GM19328 (cell line): ENCODE measurements around the gene DNMT3B.

Experiments used
- ATAC-seq: cut with Tn5 transposase; IDR thresholded peaks from one replicate; pipeline ENCODE4 v1.9.1; 2021; ENCODE audit warnings: mild to moderate bottlenecking, moderate library complexity; ENCODE audit not compliant: unreplicated experiment

The DNMT3B gene

DNA sequence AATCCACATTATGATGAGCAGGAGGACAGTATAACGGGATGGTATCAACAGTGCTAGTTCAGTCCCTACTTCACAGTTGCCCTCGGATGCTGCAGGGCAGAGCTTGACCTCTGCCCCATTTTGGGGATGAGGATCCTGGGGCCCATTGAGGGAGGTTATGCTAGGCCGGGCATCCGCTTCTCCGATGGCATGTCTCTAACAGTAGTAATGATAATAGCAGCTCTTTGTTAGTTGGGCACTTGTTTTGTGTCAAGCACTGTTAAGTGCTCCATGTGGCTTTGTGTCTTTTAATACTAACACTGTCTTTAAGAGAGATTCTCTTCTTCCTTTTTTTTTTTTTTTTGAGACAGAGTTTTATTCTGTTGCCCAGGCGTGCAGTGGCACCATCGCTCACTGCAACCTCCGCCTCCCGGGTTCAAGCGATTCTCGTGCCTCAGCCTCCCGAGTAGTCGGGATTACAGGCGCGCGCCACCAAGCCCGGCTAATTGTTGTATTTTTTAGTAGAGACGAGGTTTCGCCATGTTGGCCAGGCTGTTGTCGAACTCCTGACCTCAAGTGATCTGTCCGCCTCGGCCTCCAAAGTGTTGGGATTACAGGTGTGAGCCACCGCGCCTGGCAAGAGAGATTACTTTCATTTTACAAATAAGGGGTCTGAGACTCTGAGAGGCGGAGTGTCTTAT, 58.7 kb downstream of the DNMT3B start:
- no peak for ATAC-seq

DNA sequence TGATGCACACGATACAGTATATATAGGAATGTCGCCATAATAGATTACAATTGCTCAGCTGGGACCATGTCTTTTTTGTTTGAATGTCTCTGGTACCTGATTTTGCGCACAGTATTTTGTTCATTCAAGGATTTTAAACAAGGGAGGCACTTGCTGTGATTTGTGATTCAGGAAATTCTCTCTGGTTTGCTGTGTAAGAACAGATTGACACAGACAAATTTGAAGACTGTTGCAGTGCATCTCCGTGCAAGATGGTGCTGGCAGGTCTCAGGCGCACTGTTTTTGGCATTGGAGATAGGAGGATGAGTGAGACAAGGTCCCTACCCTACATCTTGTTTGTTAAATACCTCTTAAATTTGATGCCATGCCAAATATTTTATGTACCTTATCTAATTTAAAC, 60.0 kb downstream of the DNMT3B start:
- ATAC-seq: no peak

DNA sequence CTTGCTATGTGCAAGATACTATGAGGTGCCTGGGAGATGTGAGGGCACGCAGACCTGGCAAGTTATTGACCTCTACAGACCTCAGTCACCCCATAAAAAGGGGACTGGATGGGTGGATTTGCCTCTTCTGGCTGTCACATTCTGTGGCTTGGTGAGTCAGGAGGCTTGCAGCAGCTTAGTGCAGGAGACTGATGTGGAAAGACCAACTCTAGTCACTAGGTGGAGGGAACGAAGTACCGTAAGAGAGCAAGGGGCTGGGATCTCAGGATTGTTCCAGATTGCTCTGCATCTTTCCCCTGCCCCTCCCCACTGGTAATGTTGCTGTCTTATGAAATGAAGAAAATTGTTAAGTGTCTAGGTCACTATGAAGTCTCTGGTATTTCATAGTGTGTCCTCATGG, 60.9 kb downstream of the DNMT3B start:
- ATAC-seq: no peak

DNA sequence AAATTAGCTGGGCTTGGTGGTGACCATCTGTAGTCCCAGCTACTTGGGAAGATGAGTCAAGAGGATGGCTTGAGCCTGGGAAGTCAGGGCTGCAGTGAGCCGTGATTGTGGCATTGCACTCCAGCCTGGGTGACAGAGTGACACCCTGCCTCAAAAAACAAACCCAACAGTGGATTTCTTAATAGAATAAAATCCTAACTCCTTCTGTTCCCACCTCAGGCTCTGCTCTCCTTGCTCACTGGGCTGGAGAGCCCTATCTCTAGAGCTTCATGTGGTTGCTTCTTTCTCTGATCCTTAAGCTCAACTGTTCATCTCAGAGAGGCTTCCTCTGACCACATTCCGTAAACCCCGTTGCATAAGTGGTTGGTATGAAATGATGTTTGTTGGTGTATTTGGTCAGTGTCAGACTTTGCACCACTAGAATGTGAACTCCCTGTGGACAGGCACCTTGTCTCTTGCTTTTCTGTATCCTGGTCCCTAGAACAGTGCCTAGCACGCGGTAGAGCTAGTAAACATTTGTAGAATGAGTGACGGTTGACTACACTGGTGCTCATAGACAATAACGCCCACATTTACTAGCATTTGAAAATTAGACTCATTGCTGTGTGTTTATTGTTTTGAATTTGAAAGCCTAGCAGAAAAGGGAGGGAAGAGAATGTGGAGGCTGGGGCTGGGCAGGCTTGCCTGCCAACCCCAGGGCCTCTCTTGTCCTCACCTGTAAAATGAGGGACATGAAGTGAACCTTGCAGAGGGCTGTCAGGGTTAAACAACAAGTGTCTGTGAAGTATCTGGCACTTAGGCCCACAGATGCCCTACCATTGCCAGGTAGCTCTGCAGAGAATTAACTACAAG, 61.8 kb downstream of the DNMT3B start:
- ATAC-seq: no peak

DNA sequence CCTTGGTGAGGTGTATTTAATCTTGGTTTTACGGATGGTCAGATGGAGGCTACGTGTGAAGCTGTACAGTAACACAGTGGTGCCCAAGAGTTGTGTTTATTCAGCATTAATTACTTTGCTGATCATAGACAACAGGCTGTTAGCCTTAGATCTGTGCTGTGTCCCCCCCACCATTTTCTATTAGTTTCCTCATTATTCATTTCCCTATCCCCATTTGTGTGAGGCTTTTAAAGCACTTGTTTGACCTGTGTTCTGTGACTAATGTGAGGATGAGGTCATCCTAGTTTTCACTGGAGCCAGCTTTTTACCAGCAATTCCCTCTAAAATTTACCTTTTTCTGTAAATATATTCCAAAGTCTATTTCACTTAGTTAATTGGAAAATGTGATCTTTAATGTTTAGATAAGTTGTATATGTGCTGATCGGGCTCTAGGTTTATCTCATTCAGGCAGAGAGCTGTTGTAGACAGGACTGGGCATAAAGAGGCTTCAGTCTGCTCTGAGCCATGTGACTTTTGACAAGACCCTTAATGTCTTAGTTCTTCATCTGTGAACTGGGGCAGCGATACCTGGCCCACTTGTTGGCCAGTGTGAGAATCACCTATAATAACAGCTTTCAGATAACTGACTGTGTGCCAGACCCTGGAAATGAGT, 66.0 kb downstream of the DNMT3B start:
- no peak for ATAC-seq

DNA sequence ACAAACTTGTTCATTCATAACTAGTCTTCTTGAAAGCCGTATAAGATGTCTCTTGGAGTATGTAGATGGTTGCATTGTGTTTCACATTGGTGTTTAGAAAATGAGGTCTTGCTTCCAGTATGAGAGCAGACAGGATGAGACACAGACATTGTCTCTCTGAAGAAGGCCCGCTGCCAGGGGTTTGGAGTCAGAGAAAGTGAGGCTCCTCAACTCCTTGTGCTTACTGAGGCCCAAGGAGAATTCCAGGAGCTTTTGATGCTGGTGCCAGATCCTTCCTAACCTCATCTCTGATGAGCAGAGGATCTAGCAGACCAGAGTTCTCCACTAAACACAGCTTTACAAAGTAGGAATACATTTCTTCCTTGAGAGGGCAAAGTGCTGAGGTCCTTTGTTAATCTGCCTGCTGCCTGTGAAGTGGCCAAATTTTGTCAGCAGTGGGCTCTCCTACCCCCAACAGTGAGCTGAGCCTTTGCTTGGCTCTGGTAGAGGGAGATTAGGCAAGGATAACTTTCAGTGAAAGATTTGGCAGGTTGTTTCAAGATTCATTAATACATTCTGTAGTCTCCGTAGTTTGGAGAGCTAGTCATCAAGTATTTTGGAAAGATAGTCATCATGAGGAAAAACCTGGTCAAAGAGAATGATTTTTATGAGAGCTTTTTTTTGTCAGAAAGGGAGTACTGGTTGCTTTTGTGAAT, 67.3 kb downstream of the DNMT3B start:
- no peak for ATAC-seq

DNA sequence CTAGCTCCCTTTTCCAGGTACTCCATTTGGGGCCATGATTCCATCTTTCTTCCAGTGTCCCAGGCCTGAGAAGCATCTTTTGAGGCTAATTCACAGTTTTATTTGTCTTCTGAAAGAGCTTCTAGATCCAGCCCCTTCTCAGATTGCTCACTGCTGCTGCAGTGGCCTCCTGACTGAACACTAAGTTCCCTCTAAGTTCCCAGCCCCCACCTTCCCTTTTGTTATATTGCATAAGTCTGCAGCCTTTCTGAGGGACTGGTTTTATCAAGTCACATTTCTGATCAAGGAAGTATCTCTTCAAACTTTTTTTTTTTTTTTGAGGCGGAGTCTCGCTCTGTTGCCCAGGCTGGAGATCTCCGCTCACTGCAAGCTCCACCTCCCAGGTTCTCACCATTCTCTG, 68.3 kb downstream of the DNMT3B start:
- no peak for ATAC-seq

DNA sequence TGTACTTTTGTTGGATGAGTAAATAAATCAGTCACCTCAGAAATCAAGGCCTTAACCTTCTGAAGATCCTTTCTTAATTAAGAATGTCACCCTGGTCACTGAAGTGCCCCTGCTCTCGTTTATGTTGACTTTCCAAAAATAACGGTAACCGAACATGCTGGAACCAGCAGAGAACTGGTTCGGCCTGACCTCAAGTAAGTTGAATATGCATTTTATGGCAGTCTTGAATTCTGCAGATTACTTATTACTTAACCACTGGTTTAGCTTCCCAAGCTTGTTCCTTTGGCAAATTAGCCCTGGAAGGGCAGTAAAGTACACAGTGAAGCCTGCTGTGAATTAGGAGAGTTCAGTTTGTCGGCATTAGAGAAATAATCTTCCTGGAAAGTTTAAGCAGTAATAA, 69.8 kb downstream of the DNMT3B start:
- ATAC-seq: no peak

DNA sequence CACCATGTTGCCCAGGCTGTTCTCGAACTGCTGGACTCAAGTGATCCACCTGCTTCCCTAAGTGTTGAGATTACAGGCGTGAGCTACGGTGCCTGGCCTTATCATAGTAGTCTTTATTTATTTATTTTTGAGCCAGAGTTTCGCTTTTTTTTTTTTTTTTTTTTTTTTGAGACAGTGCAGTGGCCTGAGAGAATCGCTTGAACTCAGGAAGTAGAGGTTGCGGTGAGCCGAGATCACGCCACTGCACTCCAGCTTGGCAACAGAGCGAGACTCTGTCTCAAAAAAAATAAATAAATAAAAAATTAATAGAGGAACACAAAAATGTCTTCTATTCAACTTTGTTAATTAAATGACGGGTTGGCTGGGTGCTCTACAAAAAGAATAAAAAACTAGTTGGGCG, 70.5 kb downstream of the DNMT3B start:
- ATAC-seq: no peak

DNA sequence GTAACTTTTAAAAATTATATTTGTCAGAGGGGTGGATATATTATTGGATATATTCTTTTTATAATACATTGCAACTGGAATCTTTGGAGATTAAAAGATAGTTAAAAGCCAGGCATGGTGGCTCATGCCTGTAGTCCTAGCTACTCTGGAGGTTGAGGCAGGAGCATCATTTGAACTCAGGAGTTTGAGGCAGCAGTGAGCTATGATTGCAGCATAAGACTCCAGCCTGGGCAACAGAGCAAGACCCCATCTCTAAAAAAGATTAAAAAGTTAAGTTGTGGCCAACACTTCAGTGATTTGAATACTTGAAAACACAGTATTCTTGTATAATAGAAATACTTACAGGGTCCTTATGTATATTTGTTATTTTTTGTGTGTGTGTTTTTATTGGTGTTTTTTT, 72.8 kb downstream of the DNMT3B start:
- no peak for ATAC-seq

DNA sequence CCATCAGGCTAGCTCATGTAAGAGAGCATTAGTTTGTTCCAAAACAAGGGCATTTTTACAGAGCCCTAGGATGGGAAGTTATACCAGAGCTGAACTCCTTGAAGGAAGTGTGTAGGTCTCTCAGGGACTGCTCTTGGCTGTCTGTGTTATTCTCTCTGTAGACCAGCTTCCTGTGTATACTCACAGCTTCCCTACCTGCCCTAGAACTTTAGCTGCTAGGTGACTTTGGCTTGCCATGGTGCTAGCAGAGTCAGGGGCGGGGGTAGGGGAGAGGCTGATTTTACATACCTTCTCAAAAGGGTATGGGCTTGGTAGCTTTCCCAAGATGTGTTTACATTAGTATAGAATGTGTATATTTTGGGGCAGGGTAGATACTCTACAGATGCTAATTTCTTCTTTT, 75.0 kb downstream of the DNMT3B start:
- no peak for ATAC-seq

DNA sequence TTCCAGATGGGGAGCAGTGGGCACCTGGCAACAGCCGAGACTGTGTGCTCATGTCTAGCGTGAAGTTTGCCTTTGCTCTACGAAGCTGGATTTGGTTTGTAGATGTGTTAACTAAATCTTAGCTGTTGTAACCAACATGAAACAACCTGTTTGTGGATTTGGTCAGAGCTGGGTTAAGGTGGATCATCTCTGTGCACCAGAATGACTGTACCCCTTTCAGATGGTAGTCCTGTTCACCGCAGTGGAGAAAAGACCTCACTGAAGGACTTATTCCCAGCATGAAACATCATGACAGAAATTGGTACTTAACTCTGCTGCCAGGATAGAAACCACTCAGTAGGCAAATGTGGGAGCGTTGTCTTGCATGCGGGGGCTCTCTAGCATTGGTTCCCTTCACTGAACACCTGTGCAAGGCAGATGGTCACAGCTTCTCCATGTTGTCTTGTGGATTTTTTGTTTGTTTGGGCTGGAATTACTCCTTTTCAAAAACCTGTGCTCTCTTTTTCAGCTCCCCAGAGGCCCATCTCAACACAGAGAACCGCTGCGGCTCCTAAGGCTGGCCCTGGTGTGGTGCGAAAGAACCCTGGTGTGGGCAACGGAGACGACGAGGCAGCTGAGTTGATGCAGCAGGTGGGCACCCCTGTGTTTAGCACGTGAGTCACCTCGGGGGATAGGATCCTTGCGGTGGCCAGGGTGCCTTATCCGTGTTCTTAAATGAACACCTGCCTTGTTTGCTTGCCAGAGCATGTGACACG, 77.2 kb downstream of the DNMT3B start:
- ATAC-seq: no peak

DNA sequence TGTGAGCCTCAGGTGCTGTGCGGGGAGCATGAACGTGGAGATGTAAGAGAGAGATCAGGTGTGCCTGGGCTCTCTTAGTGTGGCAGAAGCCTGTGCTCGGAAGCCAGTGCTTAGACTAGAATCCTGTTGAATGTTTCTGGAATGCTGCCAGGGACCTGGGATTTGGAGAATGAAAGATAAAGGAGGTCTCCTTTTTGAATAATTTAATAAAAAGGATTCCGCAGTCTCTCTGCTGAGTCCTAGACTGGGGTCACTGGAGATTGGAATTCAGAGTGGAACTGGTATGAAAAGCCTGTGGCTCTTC, 77.7 kb downstream of the DNMT3B start:
- ATAC-seq: no peak

DNA sequence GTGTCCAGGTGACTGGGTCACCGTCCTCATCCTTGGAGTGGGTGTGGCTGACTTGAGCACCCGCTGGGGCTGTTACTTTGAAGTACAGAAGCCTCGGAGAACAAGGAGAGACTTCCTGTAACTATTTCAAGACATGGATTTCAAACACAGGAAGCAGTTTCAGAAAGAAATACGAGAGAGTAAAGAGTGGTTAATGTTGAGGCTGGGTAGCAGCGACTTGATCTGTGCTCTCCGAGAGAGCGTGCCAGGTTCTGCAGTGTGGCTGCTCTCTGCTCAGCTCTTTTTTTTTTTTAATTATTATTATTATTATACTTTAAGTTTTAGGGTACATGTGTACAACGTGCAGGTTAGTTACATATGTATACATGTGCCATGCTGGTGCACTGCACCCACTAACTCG, 79.0 kb downstream of the DNMT3B start:
- ATAC-seq: no peak

DNA sequence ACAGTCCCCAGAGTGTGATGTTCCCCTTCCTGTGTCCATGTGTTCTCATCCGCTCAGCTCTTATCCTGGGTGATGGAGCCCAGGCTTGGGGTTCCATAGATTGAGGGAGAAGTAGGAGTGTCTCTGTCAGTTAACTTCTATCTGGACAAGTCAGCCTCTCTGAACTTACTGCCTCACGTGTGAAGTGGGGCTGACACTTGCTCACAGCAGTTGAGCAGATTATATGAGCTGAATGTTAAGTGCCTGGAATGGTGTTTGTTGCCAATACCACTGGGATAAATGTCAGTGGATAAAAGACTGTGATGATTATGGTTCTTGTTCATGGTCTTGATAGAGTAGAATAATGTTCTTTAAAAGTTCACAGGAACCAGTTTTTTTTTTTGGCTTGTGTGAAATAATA, 79.4 kb downstream of the DNMT3B start:
- no peak for ATAC-seq

DNA sequence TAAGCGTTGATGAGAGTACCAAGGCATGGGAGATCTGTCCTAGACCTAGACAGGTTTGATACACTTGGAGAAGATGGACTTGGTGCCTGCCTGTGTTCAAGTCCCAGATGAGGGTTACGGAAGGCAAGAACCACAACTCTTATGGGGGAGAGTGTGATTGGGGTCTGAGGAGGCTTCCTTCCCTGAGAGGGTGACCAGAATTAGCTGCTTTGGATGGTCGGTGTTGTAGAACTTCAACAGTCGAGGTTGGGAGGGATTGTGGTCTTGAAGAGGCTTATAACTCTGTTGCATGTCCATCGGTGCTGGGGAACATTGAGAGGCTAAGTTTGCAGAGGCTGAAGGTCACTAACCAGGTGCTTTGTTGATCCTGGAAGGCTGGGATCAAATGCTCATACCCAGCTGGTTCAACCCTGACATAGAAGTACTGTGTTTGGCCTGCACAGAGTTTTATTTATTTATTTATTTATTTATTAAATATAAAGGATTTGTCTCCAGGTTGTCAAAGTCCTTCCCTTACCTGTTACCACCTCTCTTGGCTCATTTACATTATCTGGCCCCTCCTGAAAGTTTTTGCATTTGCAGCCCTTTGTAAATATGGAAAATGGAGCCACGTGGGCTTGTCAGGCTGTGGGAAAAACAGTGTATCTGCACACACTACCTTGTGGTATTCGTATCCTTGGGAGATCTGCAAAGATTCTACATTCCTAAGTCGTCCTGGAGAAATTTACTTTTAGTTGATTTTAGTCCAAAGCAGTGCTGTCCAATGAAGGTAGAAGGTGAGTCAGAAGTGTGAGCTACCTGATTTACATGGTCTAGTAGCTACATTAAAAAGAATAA, 80.7 kb downstream of the DNMT3B start:
- ATAC-seq: no peak

DNA sequence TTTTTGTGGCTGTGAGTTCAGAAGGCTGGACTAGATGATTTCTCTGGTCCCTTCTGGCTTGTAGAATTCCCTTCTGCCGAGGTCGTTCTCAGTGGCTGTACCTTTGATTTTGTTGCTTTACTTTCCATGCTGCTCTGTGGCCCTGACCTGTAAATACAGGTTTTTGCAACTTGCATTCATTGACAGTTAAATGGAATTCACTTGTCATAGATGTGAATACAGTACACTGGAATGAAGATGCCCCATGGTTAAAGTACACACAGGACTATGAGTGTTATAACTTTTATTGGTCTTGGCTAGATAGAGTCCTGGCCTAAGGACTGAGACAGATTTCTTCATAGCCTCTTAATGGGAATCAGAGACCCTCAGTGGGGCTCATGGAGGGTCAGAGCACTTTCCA, 83.6 kb downstream of the DNMT3B start:
- ATAC-seq: no peak

DNA sequence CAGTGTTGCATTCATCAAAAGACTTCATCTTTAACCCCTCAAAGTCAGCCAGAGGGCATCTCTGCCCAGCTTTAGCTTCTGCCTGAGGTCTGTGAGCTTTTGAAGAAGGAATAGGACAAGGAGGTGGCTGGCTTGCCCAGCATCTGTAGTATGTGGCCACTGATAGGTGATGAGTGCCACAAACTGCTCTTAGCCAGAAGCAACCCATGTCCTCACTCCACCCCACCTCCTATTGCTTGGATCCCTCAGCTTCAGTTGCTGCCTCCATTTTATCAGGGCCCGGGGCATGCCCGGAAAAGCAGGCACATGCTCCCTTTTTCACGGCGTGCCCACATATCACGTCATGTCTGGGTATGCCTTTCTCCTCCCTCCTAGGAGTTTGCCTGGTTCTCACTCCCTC, 84.7 kb downstream of the DNMT3B start:
- ATAC-seq: no peak

DNA sequence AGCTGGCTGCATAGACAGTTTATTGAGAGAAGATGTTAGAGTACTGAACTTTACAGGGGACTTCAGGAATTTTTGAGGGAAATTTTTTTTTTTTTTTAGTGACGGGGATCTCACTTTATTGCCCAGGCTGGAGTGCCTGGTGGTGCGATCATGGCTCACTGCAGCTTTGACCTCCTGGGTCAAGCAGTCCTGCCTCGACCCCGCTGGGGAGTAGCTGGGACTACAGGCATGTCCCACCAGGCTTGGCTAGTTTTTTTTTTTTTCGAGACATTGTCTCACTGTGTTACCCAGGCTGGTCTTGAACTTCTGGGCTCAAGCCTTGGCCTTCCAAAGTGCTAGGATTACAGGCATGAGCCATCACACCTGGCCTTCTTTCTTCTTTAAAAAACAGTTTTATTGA, 85.8 kb downstream of the DNMT3B start:
- ATAC-seq: no peak

DNA sequence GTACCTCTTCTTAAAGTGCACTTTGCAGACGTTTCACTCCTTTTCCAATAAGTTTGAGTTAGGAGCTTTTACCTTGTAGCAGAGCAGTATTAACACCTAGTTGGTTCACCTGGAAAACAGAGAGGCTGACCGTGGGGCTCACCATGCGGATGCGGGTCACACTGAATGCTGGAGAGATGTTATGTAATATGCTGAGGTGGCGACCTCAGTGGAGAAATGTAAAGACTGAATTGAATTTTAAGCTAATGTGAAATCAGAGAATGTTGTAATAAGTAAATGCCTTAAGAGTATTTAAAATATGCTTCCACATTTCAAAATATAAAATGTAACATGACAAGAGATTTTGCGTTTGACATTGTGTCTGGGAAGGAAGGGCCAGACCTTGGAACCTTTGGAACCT, 86.7 kb downstream of the DNMT3B start:
- ATAC-seq: no peak
